Heart right ventricle (tissue), 16 donors: ENCODE results near the gene LRP5. TPM values are rescaled to one million over a fixed set of nuclear protein-coding genes. Genes with fewer than 3 reads are reported as not detected.
"Not testable (repeated sequence)": the region's sequence is repeated elsewhere in the genome, so short reads cannot be mapped to it uniquely, and the experiment has no call there.

Experiments used
- ATAC-seq, 8 donors: fragments of 200-7000 bp; cut with Tn5 transposase; one replicate each; pipeline ENCODE4 v1.9.1; 2020; ENCODE audit warnings: mild to moderate bottlenecking in 8 of 8, moderate library complexity in 8 of 8, moderate number of reproducible peaks in 1 of 8
- DNase-seq, 2 donors: peaks; one replicate each; pipeline ENCODE4 v3.0.0-alpha.2; 2020
- H3K27ac ChIP-seq, 10 donors: fragments of 200-600 bp; sonication (generic) in 2 of 10; one replicate each; pipeline versions ENCODE4 v1.5.0 to v1.8.0; 2020 to 2022; ENCODE audit warnings: mild to moderate bottlenecking in 3 of 10
- H3K27me3 ChIP-seq, 7 donors: fragments of 200-600 bp; one replicate each; pipeline ENCODE4 v1.8.0; 2021 to 2022; ENCODE audit warnings: mild to moderate bottlenecking in 2 of 7
- H3K36me3 ChIP-seq, 9 donors: fragments of 200-600 bp; sonication (generic) in 1 of 9; one replicate each; pipeline versions ENCODE4 v1.5.0 to v1.8.0; 2020 to 2022; ENCODE audit warnings: mild to moderate bottlenecking in 2 of 9
- H3K4me1 ChIP-seq, 9 donors: fragments of 200-600 bp; sonication (generic) in 1 of 9; one replicate each; pipeline versions ENCODE4 v1.5.0 to v1.8.0; 2020 to 2022; ENCODE audit warnings: mild to moderate bottlenecking in 4 of 9
- H3K4me3 ChIP-seq, 10 donors: fragments of 200-600 bp; sonication (generic) in 2 of 10; one replicate each; pipeline versions ENCODE4 v1.5.0 to v1.8.0; 2020 to 2022; ENCODE audit warnings: mild to moderate bottlenecking in 7 of 10, moderate library complexity in 2 of 10
- H3K9me3 ChIP-seq, 11 donors: fragments of 200-600 bp in 10 of 11; sonication (generic) in 2 of 11; one replicate each; pipeline versions ENCODE4 v1.5.0 to v1.8.0; 2013 to 2022; ENCODE audit warnings: mild to moderate bottlenecking in 2 of 11, control low read depth in 1 of 11, moderate library complexity in 1 of 11
- CTCF ChIP-seq, 9 donors: fragments of 200-600 bp; sonication (generic) in 2 of 9; IDR thresholded peaks; one replicate each; pipeline versions ENCODE4 v1.5.0 to v1.8.0; 2021 to 2022; ENCODE audit warnings: antibody characterized with exemption in 9 of 9, mild to moderate bottlenecking in 5 of 9, moderate library complexity in 1 of 9
- WGBS, 2 donors: extraction: QIAGEN DNeasy Blood & Tissue Kit; methylation state at CpG; one replicate each; pipeline ENCODE4 v1.1.7; 2013; ENCODE audit warnings: inconsistent platforms in 1 of 2; 5-methylcytosine and 5-hydroxymethylcytosine counted together
- intact Hi-C, 10 donors: fragments of 100-400 bp; cut with DNase I; formaldehyde crosslinking; loops; one replicate each; pipeline versions ENCODE4 v1.11.1 to v1.14.2; 2022
- polyA plus RNA-seq, 2 donors: library from polyadenylated mRNA; stranded (reverse); fragments of 200-250 nt; gene quantifications; one replicate each; pipeline ENCODE4 v1.2.3, GENCODE V29; 2013
- total RNA-seq, 10 donors: library from RNA; stranded (reverse); fragmentation: NEBNext Ultra II Directional in 3 of 10; extraction: Animal tissue kit (Norgen Biotek cat#: 25700) in 3 of 10; gene quantifications; one replicate each; pipeline versions ENCODE4 v1.2.1 to v1.2.4, GENCODE V29; 2021 to 2023
- donor health status: Arrhythmogenic right ventricular cardiomyopathy.
- donor health status: ischemic (EF 13 %, LVEDD 7.1; RV severe dilation, severe dysfunction).
- donor health status: healthy with polysubstance abuse.
- donor health status: DM: no; HTN: yes; CAD: no.
- donor health status: DM: no; HTN: no; CAD: no.
- donor health status: ischemic (EF 25% LVEDD 6.9; RV normal size, moderate dysfunction).
- donor health status: ischemic (EF 25% LVEDD 5.7; RV mildly dilated, moderate dysfunction).
- donor health status: healthy.
- donor health status: DM: yes; HTN: yes; CAD: no.
- donor health status: Ischemic cardiomyopathy.
- donor health status: ischemic (EF 35%, LVEDD 5.7; RV mildly dilated, moderate dysfunction).
- donor health status: nonischemic (EF 11% LVEDD 7.7; RV severe dilation, severe dysfunction).
- donor health status: DM: yes; HTN: yes; CAD: no.
- donor health status: PGD.
- donor health status: ischemic (EF 29% LVEDD 5.4; RV normal size, mild dysfunction).
- donor health status: nonischemic (EF 23%, LVEDD 6.1; RV moderate dilation, normal function).

LRP5 gene
- total and polyA plus RNA-seq, 12 donors: 23.2 to 73.3 (median 46.3) TPM

DNA sequence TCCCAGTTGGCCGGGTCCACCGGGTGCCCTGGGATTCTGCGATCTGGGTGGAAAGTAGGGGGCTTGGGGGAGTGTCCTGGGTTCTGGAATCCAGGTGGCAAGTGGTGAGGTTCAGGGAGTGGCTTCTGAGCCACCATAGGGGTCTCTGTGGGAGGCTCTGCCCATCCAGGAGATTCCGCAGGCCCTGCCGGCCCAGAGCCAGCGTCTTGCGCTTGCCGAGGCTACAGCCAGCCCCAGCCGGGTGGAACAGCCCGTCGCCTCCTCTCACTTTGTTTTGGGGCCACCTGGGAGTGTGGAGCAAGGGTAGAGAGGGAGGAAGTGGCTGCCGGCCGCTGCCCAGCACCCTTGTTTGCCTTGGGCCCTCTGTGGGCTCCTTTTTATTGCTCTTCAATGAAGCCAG lies 87.5 kb downstream of the LRP5 start:
- H3K4me1 ChIP-seq: peaks cover 16 to 55% (median 40%) of the 10 kb centered on the region in 9 donors
- intact Hi-C loops: no loop called here
- no peaks in the 10 kb centered on the region for H3K9me3 ChIP-seq
- TF ChIP-seq CTCF (IDR thresholded peaks at IDR 0.05): no peak
- peak; percentile 10 to 48 (median 36) for ATAC-seq
- H3K27me3 ChIP-seq: no peaks in the 10 kb centered on the region
- H3K36me3 ChIP-seq: peaks cover 0 to 52% (median 12%) of the 10 kb centered on the region in 9 donors
- H3K4me3 ChIP-seq: no peak overlapping the region
- H3K27ac ChIP-seq: peak overlapping the region; percentile 62 to 93 (median 84)
- DNase-seq: no peak
- WGBS, 2 donors: 16 to 29% methylated on average over 13 of the region's 13 CpGs

- peaks cover 0 to 55% (median 12%) of the 10 kb centered on the region in 9 donors for H3K36me3 ChIP-seq
- H3K27ac ChIP-seq: peak overlapping the region in 9 of 10 donors; percentile 62 to 93 (median 85)
- H3K27me3 ChIP-seq, H3K4me3 ChIP-seq, intact Hi-C loops, H3K9me3 ChIP-seq, DNase-seq, ATAC-seq: not testable (repeated sequence)
- WGBS, 2 donors: 76 to 83% methylated on average over 7 of the region's 7 CpGs
- peaks cover 16 to 61% (median 40%) of the 10 kb centered on the region in 9 donors for H3K4me1 ChIP-seq
Observed at GRCh38 chr11:68400584-68400983, 88.2 kb downstream of the LRP5 start.

GRCh38 chr11:68401856-68402255 lies 89.5 kb downstream of the LRP5 start:
- Histone ChIP-seq H3K27ac (peak overlapping the region in 2 of 10 donors; percentile 83 to 93), H3K27me3 (no peaks in the 10 kb centered on the region), H3K9me3 (no peaks in the 10 kb centered on the region), H3K4me3 (no peak overlapping the region), H3K36me3 (peaks cover 0 to 55% (median 20%) of the 10 kb centered on the region in 9 donors), H3K4me1 (peaks cover 16 to 62% (median 42%) of the 10 kb centered on the region in 9 donors)
- WGBS, 2 donors: 85 to 91% methylated on average over 7 of the region's 7 CpGs
- no peak for TF ChIP-seq CTCF (IDR thresholded peaks at IDR 0.05)
- DNase-seq: no peak
- no peak for ATAC-seq
- intact Hi-C loops: no loop called here

- DNase-seq: no peak
- no peak for ATAC-seq
- peaks cover 16 to 55% (median 38%) of the 10 kb centered on the region in 9 donors for H3K4me1 ChIP-seq
- H3K27ac ChIP-seq: peak overlapping the region in 1 of 10 donors; percentile 93
- no peaks in the 10 kb centered on the region for H3K27me3 ChIP-seq
- 90 to 91% methylated on average over 15 of the region's 15 CpGs for WGBS, 2 donors
- no peak for TF ChIP-seq CTCF (IDR thresholded peaks at IDR 0.05)
- H3K9me3 ChIP-seq: no peaks in the 10 kb centered on the region
- intact Hi-C loops: no loop called here
- peaks cover 0 to 59% (median 21%) of the 10 kb centered on the region in 9 donors for H3K36me3 ChIP-seq
- H3K4me3 ChIP-seq: no peak overlapping the region
Observed at GRCh38 chr11:68402355-68403031, 90.1 kb downstream of the LRP5 start.

DNA sequence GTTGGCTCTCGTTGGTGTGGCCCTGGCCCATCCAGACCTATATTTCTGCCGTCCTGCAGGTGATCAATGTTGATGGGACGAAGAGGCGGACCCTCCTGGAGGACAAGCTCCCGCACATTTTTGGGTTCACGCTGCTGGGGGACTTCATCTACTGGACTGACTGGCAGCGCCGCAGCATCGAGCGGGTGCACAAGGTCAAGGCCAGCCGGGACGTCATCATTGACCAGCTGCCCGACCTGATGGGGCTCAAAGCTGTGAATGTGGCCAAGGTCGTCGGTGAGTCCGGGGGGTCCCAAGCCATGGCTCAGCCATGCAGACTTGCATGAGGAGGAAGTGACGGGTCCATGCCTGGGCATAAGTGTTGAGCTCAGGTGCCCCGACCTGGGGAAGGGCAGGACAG lies 91.0 kb downstream of the LRP5 start:
- 96% methylated on average over 18 of the region's 18 CpGs for WGBS, 2 donors
- intact Hi-C loops: no loop called here
- H3K27ac ChIP-seq: no peak overlapping the region
- TF ChIP-seq CTCF (IDR thresholded peaks at IDR 0.05): no peak
- peaks cover 0 to 69% (median 21%) of the 10 kb centered on the region in 9 donors for H3K36me3 ChIP-seq
- no peak overlapping the region for H3K4me3 ChIP-seq
- DNase-seq: no peak
- no peaks in the 10 kb centered on the region for H3K27me3 ChIP-seq
- no peaks in the 10 kb centered on the region for H3K9me3 ChIP-seq
- H3K4me1 ChIP-seq: peaks cover 13 to 46% (median 32%) of the 10 kb centered on the region in 9 donors
- ATAC-seq: no peak
